CD4-positive, alpha-beta T cell treated with Interleukin-12 subunit alpha and Interleukin-12 subunit beta, for 1 hour (primary cell): ENCODE data around the gene DDX52.
A peak's percentile ranks its signal among the peaks of the same experiment; 100 is the strongest.
"Not testable (repeated sequence)": the region's sequence is repeated elsewhere in the genome, so short reads cannot be mapped to it uniquely, and the experiment has no call there.

Experiments
- DNase-seq: peaks from one replicate; pipeline ENCODE4 v3.0.0-alpha.2; 2020

Gene DDX52

GRCh38 chr17:37650419-37651003 is 7.3 kb upstream of the DDX52 start:
- no peak for DNase-seq

- DNase-seq = no peak
Observed at GRCh38 chr17:37648555-37648954, 5.3 kb upstream of the DDX52 start.

- no peak for DNase-seq
Observed at GRCh38 chr17:37647856-37648255, 4.6 kb upstream of the DDX52 start.

DNA sequence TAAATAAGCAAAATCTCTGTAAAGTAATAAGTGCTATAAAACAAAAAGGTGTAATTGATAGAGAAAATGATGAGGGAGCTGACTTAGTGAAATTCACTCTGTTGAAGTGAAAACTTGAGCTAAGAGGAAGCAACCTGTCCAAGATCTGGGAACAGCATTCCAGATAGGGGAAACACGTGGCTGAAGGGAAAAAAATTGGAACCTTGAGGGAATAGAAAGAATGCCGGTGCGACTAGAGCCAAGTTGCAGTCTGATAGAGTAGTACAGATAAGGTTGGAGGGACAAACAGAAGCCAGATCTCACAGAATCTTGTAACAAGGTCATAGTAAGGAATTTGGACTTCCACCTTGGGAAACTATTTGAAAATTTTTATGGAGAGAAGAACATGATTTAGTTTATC is 623 bp upstream of the DDX52 start:
- DNase-seq = no peak

DNA sequence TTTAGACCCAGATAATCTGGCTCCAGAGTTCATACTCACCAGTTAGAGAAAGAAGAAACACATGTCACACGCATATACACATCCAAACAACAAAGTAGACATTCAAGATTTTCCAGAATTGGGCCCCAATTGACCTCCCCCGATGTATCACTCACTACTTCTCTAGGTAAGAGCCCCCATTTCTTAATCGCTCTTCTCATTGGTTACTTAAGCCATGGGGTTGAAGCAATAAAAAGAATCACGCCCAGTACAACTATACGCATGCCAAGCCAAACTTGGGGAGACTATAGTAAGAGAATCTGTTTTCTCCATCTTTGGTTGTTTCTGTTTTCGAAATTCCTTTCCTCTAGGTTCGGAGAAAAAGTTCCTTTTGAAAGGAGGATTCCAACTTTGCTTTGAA is 565 bp downstream of the DDX52 start:
- DNase-seq = peak; percentile 8

DNA sequence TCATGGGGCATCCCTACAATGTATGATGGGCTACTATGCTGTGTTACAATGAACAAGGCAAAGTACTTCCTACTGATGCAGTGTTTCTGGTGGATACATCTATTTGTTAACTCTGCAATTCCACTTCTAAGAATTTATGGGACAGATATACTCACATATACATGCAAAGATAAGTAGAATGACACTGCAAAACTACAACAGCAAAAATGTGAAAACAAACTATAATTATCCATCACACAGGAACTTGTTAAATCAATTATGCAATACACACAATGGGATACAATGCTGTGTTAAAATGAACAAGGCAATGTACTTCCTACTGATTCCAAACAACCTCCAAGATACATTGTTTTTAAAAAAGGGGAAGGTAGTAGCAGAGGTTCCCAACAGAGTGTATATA is 3.2 kb downstream of the DDX52 start:
- DNase-seq = no peak

DNA sequence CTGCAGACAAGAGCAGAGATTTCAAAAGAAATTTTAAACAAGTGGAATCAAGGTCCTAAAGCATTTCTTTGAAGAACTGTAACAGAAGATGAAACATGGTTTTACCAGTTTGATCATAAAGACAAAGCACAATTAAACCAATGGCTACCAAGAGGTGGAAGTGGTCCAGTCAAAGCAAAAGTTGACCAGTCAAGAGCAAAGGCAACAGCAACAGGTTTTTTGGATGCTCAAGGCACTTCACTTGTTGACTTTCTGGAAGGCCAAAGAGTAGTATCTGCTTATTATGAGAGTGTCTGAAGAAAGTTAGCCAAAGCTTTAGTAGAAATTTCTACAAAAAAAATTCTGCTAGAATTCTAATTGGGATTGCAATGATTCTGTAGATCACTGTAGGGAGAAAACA is 5.3 kb downstream of the DDX52 start:
- no peak for DNase-seq

DNA sequence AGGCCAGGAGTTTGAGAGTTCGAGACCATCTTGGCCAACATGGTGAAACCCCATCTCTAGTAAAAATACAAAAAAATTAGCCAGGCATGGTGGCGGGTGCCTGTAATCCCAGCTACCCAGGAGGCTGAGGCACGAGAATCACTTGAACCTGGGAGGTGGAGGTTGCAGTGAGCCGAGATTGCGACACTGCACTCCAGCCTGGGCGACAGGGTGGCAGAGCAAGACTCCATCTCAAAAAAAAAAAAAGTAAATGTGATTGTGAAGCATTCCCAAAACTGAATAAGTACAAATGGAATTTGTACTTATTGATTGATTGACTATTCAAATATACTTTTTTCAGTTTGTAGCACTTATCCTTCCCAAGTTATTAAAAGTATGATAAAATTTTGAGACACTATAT is 26.8 kb downstream of the DDX52 start:
- not testable (repeated sequence) for DNase-seq

DNA sequence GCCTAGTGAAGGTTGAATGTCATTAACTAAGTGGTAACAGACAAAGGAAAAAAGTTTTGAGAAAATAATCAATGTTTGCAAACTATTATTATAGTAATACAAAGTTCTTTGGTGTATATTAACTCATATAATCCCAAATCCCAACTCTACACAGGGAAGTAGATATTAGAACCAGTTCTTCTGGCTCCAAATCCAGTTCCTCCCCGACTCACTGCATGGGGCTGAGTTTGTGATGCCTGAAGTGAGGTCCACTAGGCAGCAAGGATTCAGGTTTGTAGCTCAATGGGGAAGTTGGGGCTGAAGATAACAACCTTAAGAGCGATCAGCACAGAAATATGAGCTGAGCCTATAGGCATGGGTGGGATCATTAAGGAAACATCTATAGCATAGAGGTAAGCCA is 28.4 kb downstream of the DDX52 start:
- DNase-seq = no peak

GRCh38 chr17:37614391-37614790 is 28.9 kb downstream of the DDX52 start:
- DNase-seq = no peak

- no peak for DNase-seq
Observed at GRCh38 chr17:37610971-37611370, 32.3 kb downstream of the DDX52 start.

GRCh38 chr17:37610041-37610420 is 33.2 kb downstream of the DDX52 start:
- DNase-seq = not testable (repeated sequence)

DNA sequence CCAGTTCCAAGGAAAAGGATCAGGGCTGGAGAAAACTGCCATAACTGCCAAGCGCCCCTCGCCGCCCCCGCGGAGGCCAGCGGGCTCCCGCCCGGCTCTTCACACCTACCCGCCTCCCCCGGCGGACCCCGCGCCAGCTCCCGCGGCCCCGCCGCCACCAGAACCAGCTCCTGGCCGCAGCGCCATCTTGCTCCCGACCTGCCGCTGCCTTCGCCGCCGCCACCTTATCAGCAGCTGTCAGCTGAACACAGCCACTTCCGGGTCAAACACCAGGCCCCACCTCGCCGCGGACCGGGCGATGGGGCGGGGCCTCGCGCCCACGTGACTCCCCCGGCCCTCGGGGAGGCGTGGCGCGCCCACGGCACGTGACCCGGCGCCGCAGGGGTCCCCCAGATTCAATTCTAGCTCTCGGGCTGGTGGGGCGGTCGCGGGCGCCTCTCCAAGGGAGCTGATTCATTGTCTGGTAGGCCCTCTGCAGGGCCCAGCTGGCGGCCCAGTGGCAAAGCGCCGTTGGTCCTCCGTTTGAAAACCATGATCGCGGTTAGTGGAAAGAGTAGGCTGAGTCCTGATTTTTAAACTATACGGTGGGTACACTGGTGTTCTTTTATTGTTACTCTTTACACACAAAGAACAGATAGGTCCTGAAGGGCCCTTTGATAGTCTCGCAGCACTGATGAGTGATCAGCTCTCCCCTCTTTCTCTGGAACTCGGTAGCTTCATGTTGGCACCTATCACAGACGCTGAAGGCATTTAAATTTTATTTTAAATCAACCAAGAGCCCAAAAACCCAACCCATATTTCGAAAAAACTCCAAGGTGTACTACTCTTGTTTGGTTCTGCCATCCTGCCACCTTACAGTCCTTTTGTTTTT is 33.8 kb downstream of the DDX52 start, which contains the start of gene SYNRG:
SYNRG (minus strand) TSS at position 249 of the 871 bp plus-strand sequence; CDS start at position 186, 63 bp downstream.
- peak; percentile 96 for DNase-seq

DNA sequence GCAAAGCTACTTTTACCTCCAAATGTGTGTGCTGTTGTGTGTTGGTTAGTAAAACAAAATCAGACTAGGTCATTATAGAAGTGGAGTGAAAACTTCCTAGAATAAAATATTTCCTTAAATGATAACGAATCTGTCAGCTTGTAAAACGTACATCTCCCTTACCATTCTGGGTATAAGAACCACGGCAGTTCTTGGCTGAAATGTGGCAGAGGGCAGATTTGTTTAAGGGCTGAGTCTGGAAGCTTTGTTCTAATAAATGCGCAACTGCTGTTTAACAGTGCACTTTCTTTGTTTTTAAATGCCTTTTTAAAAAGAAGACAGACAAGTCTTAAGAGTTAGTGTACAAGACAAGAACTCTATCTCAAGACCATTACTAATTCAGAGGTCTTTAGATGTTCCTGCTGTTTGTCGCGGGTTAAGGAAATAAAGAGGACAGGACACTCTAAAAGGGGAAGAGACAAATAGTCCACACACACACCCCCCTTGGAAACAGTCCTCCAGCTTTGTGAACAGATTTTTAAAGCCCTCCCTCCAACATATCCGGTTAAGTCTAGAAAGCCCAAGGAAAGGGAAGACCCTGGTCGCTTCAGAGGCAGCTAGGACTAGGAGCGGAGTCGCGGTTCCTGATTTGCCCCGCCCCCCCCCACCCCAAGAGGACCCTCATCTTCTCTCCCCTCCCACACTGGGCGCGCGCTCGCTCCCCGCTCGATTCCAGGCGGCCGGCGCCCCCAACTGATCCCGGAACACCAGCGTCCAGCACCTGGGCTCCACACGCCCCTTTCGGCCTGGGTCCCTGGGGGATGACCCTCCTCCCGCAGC is 34.7 kb downstream of the DDX52 start:
- peak; percentile 19 for DNase-seq

GRCh38 chr17:37607637-37608331 is 35.5 kb downstream of the DDX52 start:
- DNase-seq = peak; percentile 56

GRCh38 chr17:37605813-37606505 is 37.3 kb downstream of the DDX52 start:
- DNase-seq = peak; percentile 68

DNA sequence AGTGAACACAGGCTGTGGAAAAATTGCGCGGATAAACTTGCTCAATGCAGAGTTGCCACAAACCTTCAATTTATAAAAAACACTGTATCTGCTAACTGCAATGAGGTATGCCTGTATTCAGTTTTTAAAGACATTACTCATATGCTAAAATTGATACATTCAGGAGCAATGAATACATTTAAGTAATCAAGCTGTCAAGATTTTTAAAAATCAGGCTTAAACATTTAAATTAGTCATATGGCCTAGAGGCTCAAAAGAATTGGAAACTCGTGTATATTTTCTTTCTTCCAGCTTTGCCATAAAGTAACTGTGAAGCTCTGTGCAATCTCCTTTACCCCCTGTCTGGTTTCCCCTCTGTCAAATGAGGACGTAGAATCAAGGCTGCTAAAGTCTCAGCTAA is 38.2 kb downstream of the DDX52 start:
- DNase-seq = no peak

DNA sequence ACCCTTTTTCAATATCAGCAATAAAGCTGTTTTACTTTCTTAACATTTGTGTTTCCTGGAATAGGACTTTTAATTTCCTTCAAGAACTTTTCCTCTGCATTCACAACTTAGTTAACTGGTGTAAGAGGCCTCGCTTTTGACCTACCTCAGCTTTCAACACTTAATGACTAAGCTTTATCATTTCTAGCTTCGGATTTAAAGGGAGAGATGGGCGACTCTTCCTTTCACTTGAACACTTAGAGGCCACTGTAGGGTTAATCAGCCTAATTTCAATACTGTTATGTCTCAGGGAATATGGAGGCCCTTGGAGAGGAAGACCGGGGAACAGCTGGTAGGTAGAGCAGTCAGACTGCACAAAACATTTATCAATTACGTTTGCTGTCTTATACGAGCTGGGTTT is 38.7 kb downstream of the DDX52 start:
- no peak for DNase-seq

DNA sequence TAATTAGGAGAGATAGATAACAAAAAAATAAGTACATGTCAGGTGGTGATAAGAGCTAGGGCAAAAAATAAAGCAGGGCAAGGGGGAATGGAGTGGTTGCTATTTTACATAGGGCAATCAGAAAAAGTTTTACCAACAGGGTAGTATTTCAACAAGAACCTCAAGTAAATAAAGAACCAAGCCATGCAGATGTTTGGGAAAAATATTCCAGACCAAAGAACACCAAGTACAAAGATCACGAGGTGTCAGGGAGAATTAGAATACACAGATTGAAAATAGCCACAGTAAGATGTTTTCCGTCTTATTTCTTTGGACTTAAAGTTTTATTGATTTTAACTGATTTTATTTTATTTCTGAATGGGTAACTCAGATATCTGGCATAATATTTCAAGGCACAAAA is 45.1 kb downstream of the DDX52 start:
- no peak for DNase-seq

GRCh38 chr17:37592291-37592690 is 51.0 kb downstream of the DDX52 start:
- no peak for DNase-seq

DNA sequence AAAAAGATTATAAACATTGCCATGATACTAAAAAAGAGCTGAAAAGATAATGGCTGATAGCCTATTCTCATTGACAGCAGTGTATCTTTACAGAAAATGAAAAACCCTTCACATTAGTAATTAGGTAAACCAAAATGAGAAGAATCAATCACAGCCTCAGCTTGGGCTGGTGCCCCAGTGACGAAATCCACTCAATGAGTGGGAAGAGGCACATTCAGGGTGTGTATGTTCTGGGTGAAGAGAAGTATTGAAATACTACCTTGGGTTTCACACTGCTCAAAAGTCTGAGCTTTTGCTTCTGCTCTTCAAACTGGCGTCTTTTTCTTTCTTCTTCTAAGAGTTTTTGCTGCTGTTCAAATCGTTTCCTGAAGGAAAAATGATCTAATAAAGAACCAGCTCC is 58.2 kb downstream of the DDX52 start:
- DNase-seq = no peak

GRCh38 chr17:37576281-37576680 is 67.0 kb downstream of the DDX52 start:
- no peak for DNase-seq
